Renal pelvis (tissue), 4 donors: ENCODE data around the gene GPR18. TPM values are rescaled to one million over a fixed set of nuclear protein-coding genes. Genes with fewer than 3 reads are reported as not detected.

ENCODE experiments used
- DNase-seq: peaks from one replicate; pipeline ENCODE4 v3.0.0-alpha.2; 2013
- polyA plus RNA-seq, 3 donors: library from polyadenylated mRNA; unstranded; fragments of 120-200 nt; gene quantifications; one replicate each; pipeline ENCODE4 v1.2.1, GENCODE V29; 2013; ENCODE audit not compliant: insufficient read length in 3 of 3

The GPR18 gene
- polyA plus RNA-seq, 3 donors = 0.14 to 0.55 (median 0.23) TPM

- DNase-seq = no peak
Measured at GRCh38 chr13:99293178-99293577, 35.0 kb upstream of the GPR18 start.

- no peak for DNase-seq
Measured at GRCh38 chr13:99290894-99291293, 32.7 kb upstream of the GPR18 start.

- no peak for DNase-seq
Measured at GRCh38 chr13:99289674-99290337, 31.6 kb upstream of the GPR18 start.

GRCh38 chr13:99289271-99289670, 31.1 kb upstream of the GPR18 start:
- DNase-seq = no peak

GRCh38 chr13:99288089-99288488, 29.9 kb upstream of the GPR18 start:
- DNase-seq = no peak

- DNase-seq = no peak
Measured at GRCh38 chr13:99287551-99287950, 29.4 kb upstream of the GPR18 start.

GRCh38 chr13:99285432-99286182, 27.4 kb upstream of the GPR18 start:
- peak; percentile 19 for DNase-seq

- DNase-seq = no peak
Measured at GRCh38 chr13:99282264-99283231, 24.4 kb upstream of the GPR18 start.

GRCh38 chr13:99281811-99282263, 23.7 kb upstream of the GPR18 start:
- DNase-seq = no peak

GRCh38 chr13:99280166-99280565, 22.0 kb upstream of the GPR18 start:
- no peak for DNase-seq

GRCh38 chr13:99279637-99280036, 21.5 kb upstream of the GPR18 start:
- DNase-seq = no peak

- DNase-seq = no peak
Measured at GRCh38 chr13:99278843-99279242, 20.7 kb upstream of the GPR18 start.

- no peak for DNase-seq
Measured at GRCh38 chr13:99278200-99278599, 20.0 kb upstream of the GPR18 start.

GRCh38 chr13:99277629-99278028, 19.4 kb upstream of the GPR18 start:
- DNase-seq = no peak

- DNase-seq = no peak
Measured at GRCh38 chr13:99276706-99277105, 18.5 kb upstream of the GPR18 start.

GRCh38 chr13:99275093-99275469, 16.9 kb upstream of the GPR18 start:
- DNase-seq = no peak

GRCh38 chr13:99273128-99273527, 14.9 kb upstream of the GPR18 start:
- no peak for DNase-seq

- no peak for DNase-seq
Measured at GRCh38 chr13:99272481-99272880, 14.3 kb upstream of the GPR18 start.

GRCh38 chr13:99271249-99271648, 13.1 kb upstream of the GPR18 start:
- DNase-seq = no peak

- no peak for DNase-seq
Measured at GRCh38 chr13:99270518-99270917, 12.3 kb upstream of the GPR18 start.

GRCh38 chr13:99269627-99270241, 11.6 kb upstream of the GPR18 start:
- DNase-seq = peak; percentile 41

GRCh38 chr13:99268822-99269221, 10.6 kb upstream of the GPR18 start:
- DNase-seq = no peak
